ENCODE measurements around the gene TPRN. TPM values are rescaled to one million over a fixed set of nuclear protein-coding genes. Genes with fewer than 3 reads are reported as not detected.

The TPRN gene
- polyA plus RNA-seq, 1 donor from 2014 or later = 8.1 TPM

DNA sequence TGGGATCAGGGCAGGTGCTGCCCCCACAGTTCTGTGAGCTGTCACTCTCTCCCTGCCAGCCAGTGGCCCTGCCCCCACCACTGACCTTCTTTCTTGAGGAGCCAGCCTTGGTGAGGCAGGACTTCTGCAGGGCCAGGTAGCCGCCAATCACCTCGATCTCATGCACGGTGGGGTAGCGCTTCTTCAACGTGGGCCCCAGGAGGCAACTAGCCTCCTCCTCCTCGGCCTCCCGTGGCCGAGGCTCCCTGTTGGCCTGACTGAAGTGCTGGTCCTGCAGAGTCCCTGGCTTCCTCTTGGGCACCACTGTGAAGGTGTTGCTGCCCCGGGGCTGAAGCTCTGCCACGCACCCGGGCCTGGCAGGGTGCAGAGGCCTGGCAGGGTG, 1.6 kb downstream of the TPRN start:
- TF ChIP-seq, protein P1, sequence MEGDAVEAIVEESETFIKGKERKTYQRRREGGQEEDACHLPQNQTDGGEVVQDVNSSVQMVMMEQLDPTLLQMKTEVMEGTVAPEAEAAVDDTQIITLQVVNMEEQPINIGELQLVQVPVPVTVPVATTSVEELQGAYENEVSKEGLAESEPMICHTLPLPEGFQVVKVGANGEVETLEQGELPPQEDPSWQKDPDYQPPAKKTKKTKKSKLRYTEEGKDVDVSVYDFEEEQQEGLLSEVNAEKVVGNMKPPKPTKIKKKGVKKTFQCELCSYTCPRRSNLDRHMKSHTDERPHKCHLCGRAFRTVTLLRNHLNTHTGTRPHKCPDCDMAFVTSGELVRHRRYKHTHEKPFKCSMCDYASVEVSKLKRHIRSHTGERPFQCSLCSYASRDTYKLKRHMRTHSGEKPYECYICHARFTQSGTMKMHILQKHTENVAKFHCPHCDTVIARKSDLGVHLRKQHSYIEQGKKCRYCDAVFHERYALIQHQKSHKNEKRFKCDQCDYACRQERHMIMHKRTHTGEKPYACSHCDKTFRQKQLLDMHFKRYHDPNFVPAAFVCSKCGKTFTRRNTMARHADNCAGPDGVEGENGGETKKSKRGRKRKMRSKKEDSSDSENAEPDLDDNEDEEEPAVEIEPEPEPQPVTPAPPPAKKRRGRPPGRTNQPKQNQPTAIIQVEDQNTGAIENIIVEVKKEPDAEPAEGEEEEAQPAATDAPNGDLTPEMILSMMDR (IDR thresholded peaks at IDR 0.05; ENCODE audit: poor library complexity, severe bottlenecking) = no peak
- no peak for TF ChIP-seq EZH2 (IDR thresholded peaks at IDR 0.05; ENCODE audit: borderline replicate concordance, insufficient read depth, low read length, poor library complexity, severe bottlenecking)
- TF ChIP-seq, protein P2, sequence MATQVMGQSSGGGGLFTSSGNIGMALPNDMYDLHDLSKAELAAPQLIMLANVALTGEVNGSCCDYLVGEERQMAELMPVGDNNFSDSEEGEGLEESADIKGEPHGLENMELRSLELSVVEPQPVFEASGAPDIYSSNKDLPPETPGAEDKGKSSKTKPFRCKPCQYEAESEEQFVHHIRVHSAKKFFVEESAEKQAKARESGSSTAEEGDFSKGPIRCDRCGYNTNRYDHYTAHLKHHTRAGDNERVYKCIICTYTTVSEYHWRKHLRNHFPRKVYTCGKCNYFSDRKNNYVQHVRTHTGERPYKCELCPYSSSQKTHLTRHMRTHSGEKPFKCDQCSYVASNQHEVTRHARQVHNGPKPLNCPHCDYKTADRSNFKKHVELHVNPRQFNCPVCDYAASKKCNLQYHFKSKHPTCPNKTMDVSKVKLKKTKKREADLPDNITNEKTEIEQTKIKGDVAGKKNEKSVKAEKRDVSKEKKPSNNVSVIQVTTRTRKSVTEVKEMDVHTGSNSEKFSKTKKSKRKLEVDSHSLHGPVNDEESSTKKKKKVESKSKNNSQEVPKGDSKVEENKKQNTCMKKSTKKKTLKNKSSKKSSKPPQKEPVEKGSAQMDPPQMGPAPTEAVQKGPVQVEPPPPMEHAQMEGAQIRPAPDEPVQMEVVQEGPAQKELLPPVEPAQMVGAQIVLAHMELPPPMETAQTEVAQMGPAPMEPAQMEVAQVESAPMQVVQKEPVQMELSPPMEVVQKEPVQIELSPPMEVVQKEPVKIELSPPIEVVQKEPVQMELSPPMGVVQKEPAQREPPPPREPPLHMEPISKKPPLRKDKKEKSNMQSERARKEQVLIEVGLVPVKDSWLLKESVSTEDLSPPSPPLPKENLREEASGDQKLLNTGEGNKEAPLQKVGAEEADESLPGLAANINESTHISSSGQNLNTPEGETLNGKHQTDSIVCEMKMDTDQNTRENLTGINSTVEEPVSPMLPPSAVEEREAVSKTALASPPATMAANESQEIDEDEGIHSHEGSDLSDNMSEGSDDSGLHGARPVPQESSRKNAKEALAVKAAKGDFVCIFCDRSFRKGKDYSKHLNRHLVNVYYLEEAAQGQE (IDR thresholded peaks at IDR 0.05; ENCODE audit: borderline replicate concordance) = no peak
- no peak for TF ChIP-seq SMC3 (conservative IDR thresholded peaks at IDR 0.05; ENCODE audit: poor library complexity)
- TF ChIP-seq POLR2AphosphoS5 (IDR thresholded peaks at IDR 0.05) = no peak
- TF ChIP-seq RAD21 (conservative IDR thresholded peaks at IDR 0.05) = no peak
- no peak for TF ChIP-seq TAF1 (IDR thresholded peaks at IDR 0.05; ENCODE audit: low read depth)
- no peak for TF ChIP-seq MXI1 (conservative IDR thresholded peaks at IDR 0.05; ENCODE audit: poor library complexity, severe bottlenecking)
- no peak for TF ChIP-seq EP300 (conservative IDR thresholded peaks at IDR 0.05; ENCODE audit: poor library complexity, severe bottlenecking)
- peaks cover 4% of the 10 kb centered on the region for H3K79me2 ChIP-seq (replicated peaks; ENCODE audit: insufficient read depth, low read length)
- no peak overlapping the region for H2AFZ ChIP-seq (ENCODE audit: low read depth, low read length)
- H4K20me1 ChIP-seq (ENCODE audit: insufficient read depth) = no peaks in the 10 kb centered on the region
- no peak overlapping the region for H3K27ac ChIP-seq (ENCODE audit: low read length)
- no peak overlapping the region for H3K4me2 ChIP-seq (ENCODE audit: low read length)
- H3K27me3 ChIP-seq (ENCODE audit: insufficient read depth, low read depth, low read length) = no peaks in the 10 kb centered on the region
- peak overlapping the region; percentile 54 for H3K9ac ChIP-seq (ENCODE audit: low read length)
- no peaks in the 10 kb centered on the region for H3K9me2 ChIP-seq (ENCODE audit: insufficient read depth, low read length)
- H3F3A ChIP-seq (ENCODE audit: insufficient read depth, low read length, poor library complexity, severe bottlenecking) = no peaks in the 10 kb centered on the region
- H3K9me3 ChIP-seq (ENCODE audit: low read length) = no peaks in the 10 kb centered on the region
- H3K36me3 ChIP-seq (ENCODE audit: insufficient read depth, low read length) = no peaks in the 10 kb centered on the region
- H3K4me3 ChIP-seq (ENCODE audit: low read length) = peak overlapping the region; percentile 65

DNA sequence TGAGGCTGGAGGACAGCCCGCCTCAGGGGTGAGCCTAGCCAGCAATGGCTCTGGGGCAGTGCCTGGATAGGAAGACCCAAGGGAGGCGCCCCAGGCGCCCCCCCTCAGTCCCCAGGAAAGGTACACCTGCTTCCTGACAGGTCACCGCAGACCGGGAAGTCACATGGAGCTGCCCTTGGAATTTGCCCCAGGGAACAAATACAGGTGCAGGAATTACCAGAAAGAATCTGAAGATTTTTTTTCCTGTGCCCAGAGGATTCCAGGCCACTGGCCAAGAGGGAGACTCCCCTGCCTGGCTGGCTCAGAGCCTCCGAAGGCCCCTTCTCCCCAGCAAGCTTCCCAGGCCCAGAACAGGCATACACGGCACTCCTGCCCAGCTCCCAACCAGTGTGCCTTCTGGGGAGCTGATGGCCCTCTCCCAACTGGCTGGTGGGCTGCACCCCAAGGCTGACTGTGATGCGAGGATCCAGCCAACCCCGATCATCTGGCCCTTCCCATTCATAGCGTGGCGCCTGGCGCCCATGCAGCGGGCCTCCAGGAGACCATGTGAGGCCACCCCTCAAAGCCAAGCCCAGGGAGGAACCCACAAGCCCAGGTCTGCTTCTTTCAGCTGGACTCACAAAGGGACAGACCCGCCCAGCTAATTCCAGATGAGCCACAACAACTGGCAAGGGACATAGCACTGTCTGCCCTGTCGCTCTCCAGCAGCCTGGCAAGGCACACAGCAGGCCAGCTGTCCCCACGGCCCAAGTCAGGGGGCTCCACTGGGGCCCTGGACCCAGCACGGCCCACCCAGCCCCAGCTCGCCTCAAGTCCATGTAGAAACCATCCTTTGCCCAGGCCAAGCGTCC, 2.3 kb downstream of the TPRN start:
- no peak overlapping the region for H2AFZ ChIP-seq (ENCODE audit: low read depth, low read length)
- H3K9me3 ChIP-seq (ENCODE audit: low read length) = no peaks in the 10 kb centered on the region
- no peaks in the 10 kb centered on the region for H3K36me3 ChIP-seq (ENCODE audit: insufficient read depth, low read length)
- H3K4me2 ChIP-seq (ENCODE audit: low read length) = no peak overlapping the region
- H3K9ac ChIP-seq (ENCODE audit: low read length) = no peak overlapping the region
- H3K27me3 ChIP-seq (ENCODE audit: insufficient read depth, low read depth, low read length) = no peaks in the 10 kb centered on the region
- no peaks in the 10 kb centered on the region for H3K9me2 ChIP-seq (ENCODE audit: insufficient read depth, low read length)
- no peaks in the 10 kb centered on the region for H3K79me2 ChIP-seq (replicated peaks; ENCODE audit: insufficient read depth, low read length)
- H3K27ac ChIP-seq (ENCODE audit: low read length) = no peak overlapping the region
- TF ChIP-seq, protein P2 (IDR thresholded peaks at IDR 0.05; ENCODE audit: borderline replicate concordance) = no peak
- TF ChIP-seq SMC3 (conservative IDR thresholded peaks at IDR 0.05; ENCODE audit: poor library complexity) (no peak), MXI1 (conservative IDR thresholded peaks at IDR 0.05; ENCODE audit: poor library complexity, severe bottlenecking) (no peak), TAF1 (IDR thresholded peaks at IDR 0.05; ENCODE audit: low read depth) (no peak), RAD21 (conservative IDR thresholded peaks at IDR 0.05) (no peak), EP300 (conservative IDR thresholded peaks at IDR 0.05; ENCODE audit: poor library complexity, severe bottlenecking) (no peak)
- no peaks in the 10 kb centered on the region for H4K20me1 ChIP-seq (ENCODE audit: insufficient read depth)
- H3F3A ChIP-seq (ENCODE audit: insufficient read depth, low read length, poor library complexity, severe bottlenecking) = no peaks in the 10 kb centered on the region
- peak overlapping the region; percentile 65 for H3K4me3 ChIP-seq (ENCODE audit: low read length)
